ENCODE measurements around the gene PRIMA1.

PRIMA1 gene

DNA sequence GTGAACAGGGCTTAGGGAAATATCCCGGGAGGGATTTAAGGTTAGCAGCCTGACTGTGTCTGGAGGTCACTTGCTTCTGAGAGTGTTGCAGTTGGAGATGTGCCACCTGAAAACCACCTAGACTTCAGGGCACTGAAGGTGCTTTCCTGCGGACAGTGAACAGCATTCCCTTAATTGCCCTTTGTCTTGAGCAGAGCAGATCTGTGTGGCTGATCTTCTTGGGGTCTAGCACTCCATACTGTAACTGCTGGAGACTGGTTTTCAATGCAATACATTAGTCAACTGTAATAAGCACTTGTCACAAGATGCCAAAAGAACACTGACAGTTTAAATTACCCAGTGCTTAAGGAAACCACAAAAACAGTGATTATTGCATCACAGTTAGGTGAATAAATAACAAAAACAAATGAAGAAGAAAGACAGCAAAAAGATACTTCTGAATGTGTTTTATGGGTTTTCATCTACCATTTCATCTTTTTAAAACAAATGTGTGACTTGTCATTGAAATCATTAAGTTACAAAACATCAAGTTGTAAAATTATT is 111.8 kb downstream of the PRIMA1 start:
- no peak for DNase-seq (ENCODE audit: low read depth in 3 of 3)

DNA sequence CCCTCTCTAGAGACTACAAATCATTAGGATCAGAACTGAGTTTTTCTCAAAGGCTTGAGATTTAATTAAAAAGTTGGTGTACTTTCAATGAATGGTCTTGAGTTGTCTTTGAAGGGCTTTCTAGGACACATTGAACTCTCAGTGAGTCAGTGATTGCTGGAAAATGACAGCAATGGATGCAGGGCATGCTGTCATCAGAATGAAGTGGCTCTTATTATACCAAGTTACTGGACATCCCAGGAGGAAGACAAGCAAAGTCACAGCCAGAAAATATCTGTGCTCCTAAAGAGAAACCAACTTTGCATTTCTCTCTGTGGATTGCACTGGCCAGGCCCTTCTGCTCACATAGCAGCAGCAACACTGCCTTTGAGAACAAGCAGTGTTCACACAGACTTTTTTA is 112.6 kb downstream of the PRIMA1 start:
- no peak for DNase-seq (ENCODE audit: low read depth in 3 of 3)

DNA sequence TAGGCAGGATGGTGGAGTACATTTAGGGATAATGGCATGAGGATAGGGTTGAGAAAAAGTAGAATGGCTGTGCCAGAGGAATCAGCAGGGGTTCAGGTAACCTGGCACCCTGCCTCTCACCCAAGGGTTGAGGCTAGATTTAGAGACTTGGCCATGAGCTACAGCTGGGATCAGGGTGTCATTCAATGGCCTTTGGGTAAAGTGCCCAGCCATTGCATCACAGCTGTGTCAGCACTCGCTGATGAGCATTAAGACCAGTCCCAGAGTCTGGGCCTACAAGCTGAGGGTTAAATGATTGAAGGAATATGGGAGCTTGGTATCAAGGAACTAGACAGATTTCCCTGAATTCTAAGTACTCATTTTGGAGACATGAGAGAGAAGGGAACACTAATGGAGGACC is 113.9 kb downstream of the PRIMA1 start:
- no peak for DNase-seq (ENCODE audit: low read depth in 3 of 3)

DNA sequence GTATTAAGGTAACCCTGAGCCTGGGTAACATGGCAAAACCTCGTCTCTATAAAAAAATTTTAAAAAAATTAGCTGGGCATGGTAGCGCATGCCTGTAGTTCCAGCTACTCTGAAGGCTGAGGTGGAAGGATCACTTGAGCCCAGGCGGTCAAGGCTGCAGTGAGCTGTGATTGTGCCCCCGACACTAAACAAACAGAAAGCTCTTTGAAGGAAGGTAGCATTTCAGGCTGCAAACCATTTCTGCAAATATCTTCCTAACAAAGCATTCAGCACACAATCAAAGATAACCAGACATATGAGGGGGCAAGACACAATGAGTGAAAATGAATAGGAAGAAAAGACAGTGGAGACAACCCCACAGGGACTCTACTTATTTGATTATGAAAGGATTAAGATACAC is 118.7 kb downstream of the PRIMA1 start:
- DNase-seq (ENCODE audit: low read depth in 3 of 3) = no peak

Measured in stimulated activated CD4-positive, alpha-beta T cell treated with anti-CD3 and anti-CD28 coated beads, TNF-alpha, amount 100 ng/mL, for 48 hours (primary cell).